GM12801 (cell line): ENCODE measurements around the gene TTC19.

Experiments
- TF ChIP-seq, protein P1 (sequence below): IDR thresholded peaks from one replicate; pipeline ENCODE4 v1.5.1; 2011; ENCODE audit warnings: control low read depth; ENCODE audit not compliant: insufficient read length; ENCODE audit errors: extremely low read depth

TTC19 gene

DNA sequence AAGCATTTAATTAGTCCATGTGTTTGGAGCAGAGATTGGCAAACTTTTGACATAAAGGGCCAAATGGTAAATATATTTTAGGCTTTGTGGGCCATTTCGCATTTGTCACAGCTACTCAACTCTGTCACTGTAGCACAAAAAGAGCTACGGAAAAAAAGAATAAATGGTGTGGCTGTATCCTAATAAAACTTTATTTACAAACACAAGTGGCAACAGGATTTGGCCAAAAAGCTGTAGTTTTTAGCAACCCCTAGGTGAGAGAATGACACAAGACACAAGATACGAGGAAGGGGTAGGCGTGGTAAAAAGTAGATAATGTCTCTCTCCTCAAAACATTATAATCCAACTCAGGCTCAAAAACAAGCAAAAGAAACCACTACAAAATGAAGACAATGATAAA is 66.5 kb downstream of the TTC19 start:
- TF ChIP-seq, protein P1, sequence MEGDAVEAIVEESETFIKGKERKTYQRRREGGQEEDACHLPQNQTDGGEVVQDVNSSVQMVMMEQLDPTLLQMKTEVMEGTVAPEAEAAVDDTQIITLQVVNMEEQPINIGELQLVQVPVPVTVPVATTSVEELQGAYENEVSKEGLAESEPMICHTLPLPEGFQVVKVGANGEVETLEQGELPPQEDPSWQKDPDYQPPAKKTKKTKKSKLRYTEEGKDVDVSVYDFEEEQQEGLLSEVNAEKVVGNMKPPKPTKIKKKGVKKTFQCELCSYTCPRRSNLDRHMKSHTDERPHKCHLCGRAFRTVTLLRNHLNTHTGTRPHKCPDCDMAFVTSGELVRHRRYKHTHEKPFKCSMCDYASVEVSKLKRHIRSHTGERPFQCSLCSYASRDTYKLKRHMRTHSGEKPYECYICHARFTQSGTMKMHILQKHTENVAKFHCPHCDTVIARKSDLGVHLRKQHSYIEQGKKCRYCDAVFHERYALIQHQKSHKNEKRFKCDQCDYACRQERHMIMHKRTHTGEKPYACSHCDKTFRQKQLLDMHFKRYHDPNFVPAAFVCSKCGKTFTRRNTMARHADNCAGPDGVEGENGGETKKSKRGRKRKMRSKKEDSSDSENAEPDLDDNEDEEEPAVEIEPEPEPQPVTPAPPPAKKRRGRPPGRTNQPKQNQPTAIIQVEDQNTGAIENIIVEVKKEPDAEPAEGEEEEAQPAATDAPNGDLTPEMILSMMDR: no peak

DNA sequence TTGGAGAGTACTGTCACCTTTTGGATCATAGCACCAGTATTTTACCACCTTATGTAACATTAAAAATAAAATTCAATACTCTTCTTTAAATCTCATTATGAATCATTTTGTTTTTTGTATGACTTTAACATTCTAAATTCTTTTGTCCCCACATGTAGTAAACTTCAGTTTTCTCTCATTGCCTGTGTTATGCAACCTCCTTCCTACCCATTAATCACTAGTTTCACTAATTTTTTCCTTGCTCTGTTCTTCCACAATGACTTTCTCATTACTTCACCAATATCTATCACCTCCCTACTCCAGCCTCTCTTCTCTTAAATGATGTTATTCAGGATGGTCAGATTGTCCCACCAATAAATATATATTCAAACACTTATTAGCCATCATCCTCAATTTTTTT is 68.7 kb downstream of the TTC19 start:
- TF ChIP-seq, protein P1: no peak

DNA sequence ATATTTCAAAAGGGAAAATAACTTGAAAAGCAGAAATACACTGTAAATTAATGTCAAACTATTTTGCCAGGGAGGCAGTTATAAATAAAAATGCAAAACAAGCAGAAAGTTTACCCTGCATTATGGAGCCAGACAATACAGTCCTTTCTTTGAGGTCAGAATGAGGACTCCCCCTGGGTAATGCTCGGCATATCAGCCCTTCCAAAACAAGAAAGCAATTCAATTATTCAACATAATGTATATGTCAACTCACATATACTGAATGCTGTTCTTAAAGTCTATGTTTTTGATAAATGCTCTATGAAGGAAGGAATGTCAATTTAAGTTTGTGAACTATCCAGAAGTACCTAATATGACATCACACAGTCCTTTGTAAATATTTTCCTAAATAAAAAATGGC is 72.4 kb downstream of the TTC19 start:
- TF ChIP-seq, protein P1: no peak

DNA sequence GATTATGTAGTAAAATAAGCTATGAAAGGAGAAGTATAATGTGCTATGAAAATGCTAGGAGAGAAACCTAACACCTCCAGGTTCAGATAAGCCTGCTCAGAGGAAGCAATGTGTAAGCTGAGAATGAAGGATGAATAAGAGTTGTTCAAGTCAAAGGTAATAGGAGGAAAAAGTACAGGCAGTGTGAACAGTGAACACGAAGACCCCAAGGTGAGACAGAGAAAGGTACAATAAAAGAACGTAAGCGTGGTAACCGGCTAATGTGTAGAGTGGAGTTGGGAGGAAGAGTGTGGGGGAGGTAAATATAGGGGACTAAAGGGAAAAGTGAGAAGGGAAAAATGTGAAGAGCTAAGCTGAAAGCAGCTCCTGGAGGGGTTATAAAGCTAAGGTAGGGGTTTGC is 74.2 kb downstream of the TTC19 start:
- TF ChIP-seq, protein P1: no peak

DNA sequence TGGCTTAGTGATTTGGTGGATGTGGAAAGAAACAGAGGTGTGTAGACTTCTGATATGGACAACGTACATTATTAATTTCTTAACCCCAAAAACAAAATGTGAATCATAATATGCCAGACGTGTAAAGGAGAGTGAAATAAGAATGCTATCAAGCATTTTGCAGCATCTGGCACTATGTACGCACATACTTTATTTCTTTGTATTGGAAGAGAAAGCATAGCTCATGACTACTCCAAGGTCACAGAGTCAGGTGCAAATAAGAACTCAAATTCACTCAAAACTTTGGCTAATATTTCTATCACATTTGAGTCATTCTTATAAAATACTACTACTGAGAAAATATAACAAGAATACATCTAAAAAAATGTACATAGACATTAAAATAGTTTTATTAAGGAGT is 74.8 kb downstream of the TTC19 start:
- TF ChIP-seq, protein P1: no peak

DNA sequence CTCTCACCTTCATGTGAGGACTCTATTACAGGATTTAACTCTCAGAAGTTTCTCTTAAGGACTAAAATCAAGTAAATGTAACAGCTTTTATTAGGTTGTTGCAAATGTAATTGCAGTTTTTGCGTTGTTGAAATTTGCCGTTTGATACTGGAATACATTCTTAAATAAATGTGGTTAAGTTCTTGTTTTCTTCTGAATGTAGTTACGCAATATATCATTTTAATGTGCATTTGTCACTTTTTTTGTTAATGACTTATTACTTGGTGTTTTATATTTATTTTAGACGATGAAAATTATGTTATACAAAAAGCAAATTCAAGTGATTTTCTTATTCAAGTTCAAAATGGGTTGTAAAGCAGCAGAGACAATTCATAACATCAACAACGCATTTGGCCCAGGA is 76.3 kb downstream of the TTC19 start:
- TF ChIP-seq, protein P1: no peak
